ENCODE measurements around the gene IRX6.
A peak's percentile ranks its signal among the peaks of the same experiment; 100 is the strongest.

IRX6 gene

DNA sequence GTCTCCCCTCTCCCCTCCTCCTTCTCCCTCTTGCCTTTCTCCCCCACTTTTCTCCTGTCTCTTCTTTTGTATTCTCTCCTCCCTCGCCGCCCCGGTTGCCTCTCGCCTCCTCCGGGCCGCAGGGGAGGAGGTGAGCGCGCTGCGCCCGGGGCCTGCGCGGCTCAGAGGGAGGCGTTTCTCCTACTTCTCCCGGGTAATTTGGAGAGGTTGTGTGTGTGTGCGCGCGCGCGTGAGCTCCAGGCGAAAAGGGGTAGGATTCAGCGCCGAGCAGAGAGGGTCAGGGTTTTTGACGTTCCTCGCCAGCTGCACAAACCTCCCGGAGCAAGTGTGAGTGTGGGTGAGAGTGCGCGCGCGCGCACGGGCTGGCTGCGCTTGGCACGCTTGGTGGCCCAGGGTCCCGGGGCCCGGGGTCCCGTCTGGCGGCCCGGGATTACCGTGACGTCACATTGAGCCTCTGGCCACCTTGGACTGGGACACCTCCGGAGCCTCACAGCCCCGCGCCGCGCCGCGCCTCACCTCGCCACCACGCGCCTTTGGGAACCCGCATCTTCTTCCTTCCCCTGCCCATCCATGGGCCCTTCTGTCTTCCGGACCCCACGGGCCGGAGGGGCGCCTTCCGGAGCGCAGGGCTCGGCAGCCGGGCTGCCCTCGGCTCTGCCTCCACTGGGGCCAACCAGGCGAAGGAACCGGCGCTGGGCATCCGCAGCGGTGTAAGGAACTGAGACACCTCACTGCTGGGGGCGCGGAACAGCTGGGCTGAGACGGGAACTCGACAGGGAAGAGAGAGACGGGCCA, 479 bp downstream of the IRX6 start:
- DNase-seq, result no peak

DNA sequence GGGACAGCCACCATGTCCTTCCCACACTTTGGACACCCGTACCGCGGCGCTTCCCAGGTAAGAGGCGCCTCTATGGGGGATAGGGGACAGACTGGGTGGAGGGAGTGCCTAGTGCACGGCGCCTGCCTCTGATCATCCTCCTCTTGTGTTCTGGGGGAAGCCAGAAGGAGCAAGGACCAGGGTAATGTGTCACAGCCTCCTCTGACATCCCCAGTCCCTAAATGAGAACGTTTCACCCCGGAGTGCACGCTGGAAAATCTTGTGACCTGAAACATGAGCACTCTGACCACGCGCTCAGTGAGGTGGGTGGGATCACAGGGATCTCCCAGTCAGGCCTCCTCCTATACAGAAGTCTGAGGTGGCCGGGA, 1.1 kb downstream of the IRX6 start:
- no peak for DNase-seq

DNA sequence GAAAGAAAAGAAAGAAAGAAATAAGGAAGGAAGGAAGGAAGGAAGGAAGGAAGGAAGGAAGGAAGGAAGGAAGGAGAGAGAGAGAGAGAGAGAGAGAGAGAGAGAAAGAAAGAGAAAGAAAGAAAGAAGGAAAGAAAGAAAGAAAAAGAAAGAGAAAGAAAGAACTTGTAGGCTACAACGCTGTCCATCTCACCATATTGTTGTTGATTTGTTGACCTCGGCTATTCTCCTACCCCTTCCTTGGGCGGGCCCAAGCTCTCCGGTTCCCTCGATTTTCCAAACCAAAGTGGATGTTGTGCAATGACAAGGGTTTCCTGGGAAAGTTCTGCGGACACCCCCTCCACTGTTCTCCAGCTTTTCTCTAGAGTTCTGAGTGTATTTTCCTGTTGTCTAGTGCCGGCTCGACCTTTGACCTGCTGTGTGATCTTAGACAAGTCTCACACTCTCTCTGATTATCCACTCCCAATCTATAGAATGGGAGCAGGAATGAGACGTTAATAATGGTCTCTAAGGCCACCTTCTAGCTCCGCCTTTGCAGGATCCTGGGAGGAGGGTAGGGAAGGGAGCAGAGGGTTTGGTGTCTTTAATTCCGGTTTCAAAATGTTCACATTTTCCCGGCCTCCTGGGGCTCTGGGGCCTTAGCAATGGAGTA, 1.6 kb downstream of the IRX6 start:
- no peak for DNase-seq

DNA sequence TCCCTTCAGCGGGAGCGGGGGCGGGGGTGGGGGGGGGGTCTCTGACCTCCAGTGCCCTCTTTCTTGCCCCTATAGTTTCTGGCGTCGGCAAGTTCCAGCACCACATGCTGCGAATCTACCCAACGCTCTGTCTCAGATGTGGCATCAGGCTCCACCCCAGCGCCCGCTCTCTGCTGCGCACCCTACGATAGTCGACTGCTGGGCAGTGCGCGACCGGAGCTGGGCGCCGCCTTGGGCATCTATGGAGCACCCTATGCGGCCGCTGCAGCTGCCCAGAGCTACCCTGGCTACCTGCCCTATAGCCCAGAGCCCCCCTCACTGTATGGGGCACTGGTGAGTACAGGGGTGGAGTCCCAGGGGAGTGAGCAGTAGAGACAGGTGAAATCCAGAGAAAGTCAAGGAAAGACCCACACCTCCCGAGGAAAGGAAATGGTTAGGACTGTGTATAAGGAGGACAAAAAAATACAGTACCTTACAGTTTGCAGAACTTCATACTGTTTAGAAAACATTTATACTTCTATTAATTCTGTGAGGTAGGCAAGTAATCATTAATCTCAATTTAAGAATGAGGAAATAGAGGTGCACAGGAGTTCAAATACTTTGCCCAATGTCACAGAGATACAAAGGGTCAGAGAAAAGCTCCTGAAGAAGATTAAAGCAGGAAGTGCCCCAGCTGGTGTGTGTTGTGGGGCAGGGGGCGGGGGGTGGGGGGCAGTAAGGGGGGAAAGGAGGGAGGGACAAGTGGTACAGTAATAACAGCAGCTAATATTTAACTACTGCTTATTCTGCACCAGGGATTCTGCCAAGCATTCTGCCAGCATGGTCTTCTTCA, 2.5 kb downstream of the IRX6 start:
- DNase-seq, result no peak

DNA sequence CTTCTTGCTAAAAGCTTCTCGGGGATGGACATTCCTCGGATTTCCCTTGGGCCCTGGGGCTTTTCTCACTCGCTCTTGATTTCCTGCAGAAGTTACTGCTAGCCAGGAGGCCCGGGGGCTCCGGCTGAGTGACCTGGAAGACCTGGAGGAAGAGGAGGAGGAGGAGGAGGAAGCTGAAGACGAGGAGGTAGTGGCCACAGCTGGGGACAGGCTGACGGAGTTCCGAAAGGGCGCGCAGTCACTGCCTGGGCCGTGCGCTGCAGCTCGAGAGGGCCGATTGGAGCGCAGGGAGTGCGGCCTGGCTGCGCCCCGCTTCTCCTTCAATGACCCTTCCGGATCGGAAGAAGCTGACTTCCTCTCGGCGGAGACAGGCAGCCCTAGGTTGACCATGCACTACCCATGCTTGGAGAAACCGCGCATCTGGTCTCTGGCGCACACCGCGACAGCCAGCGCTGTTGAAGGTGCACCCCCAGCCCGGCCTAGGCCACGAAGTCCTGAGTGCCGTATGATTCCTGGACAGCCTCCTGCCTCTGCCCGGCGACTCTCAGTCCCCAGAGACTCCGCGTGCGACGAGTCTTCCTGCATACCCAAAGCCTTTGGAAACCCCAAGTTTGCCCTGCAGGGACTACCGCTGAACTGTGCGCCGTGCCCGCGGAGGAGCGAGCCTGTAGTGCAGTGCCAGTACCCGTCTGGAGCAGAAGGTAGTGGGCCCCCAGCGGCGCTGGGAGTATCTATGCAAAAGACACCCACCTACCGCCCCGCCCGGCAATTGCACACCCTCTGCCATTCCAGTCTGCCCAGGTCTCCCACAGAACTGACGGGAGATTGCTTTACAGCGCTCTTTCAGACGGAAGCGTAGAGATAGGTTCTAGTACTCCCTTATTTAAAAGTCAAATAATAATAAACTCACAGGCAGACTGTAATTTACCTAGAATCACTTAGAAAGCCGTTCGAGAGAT, 4.9 kb downstream of the IRX6 start:
- no peak for DNase-seq

DNA sequence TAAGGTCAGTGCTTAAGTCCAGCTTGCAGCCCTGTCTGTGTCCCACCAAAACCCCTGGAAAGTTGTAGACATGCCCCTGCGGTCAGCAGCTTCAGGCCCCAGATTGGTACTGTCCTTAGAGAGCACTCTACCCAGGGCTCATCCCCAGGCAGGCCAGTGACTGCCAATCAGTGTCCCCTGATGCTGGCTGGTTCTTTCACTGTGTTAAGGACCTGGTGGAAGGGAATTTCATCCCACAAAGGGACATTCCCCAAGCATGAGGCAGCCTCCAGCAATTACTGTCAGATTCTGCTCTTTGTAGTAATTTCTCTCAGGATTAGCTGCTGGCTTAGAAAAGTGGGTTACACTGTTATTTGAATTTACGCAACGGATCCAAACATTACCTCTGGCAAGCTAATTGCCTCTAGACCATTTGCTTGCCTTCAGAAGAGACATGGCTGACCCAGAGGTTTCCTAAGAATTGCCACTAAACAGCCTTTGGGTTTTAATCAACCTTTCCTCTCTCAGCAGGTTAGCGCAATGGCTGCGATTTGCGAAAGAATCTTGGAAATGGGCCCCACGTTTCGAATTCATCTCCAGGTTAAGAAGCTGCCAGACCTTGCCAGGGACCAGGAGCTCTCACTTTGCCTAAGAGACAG, 5.9 kb downstream of the IRX6 start:
- DNase-seq, result no peak

DNA sequence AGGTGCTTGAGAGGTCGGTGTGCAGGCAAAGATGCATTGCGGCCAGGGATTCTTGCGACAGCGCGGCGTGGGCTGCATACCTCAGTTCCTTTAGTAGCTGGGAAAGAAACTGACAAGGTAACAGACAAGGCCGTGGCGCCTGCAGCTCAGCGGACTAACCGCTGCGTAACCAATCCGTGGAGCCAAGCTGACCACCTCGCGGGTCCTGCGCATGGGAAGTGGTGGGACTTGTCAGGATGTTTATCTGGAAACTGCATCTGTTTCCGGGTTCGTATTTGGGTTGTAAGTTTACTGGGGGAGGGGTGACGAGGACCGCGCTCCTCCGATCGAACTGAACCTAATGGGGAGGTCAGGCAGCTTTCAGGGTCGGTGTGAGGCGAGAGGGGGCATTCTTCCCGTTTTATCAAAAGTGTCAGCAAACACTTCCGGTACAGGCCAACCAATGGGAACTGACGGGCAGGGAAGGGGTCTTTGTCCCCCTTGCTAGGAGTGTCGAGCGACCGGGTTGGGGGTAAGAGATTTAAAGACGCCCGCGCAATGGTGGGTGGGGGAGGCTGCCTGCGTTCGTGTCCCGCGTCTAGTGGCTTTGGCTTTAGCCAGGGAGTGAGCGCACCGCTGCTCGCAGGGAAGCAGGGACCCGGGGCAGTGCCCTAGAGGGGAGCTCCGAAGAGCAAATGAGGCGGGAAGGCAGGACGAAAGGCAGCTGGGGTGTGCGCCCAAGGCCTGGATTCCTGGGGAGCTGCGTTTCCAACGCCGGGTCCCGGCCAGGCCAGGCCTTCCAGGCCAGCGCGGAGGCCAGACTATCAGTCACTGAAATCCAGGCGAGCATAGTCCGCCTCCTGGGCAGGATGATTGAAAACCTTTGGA, 7.0 kb downstream of the IRX6 start:
- DNase-seq, result no peak

DNA sequence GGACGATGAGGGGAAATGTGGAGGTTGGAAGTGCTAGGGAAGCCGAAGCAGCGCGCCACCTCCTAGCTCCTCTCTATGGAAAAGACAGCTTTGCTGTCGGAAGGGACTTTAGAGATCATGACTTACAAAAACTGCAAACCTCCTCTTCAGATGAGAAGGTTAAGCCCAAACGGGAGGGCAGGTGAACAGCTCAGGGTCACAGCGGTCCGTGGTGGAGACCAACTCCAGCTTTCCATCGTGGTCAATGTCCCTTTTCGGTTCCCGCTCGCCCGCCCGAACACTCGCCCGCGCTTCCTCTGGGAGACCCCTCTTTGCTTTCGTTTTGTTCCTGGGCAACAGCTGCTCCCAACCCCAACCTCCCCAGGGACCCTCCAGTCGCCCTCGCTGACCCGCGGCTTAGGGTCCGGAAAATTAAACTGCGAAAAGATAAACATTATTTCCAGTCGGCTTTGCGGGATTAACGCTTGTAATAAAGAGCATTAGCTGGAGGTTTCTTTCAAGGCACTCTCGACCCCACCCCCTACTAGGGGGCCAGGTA, 7.7 kb downstream of the IRX6 start:
- DNase-seq, result no peak

DNA sequence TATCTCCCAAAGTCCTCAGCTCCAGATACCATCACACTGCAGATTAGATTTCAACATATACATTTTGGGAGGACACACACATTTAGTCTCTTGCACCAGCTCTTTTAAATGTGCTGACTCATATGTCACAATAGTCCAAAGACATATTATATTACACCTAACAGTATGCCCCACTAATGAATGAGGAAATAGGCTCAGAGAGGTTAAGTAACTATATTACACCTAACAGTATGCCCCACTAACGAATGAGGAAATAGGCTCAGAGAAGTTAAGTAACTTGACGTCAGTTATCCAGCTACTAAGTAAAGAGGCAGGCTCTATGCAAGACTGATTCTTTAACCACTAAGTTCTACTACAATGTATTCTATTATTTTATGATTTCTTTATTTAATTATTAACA, 9.7 kb downstream of the IRX6 start:
- DNase-seq, result no peak

DNA sequence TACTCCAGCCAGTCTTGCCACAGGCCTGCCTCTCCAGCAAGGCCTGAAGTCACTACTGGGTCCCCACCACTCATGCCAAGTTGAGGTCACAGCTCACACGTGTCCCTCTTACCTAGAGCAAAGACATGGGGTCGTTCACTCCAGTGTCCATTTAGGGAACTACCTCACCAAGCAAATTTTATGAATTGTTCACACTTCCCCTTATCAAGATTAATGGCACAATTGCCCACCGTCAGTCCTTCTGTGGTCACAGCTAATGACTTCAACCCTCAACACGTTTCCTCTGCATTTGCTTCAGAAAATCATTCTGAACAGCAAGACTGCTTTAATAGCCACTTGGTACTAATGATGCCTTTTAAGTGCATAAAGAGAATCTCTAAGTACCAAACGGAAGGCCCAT, 14.6 kb downstream of the IRX6 start:
- DNase-seq, result no peak

DNA sequence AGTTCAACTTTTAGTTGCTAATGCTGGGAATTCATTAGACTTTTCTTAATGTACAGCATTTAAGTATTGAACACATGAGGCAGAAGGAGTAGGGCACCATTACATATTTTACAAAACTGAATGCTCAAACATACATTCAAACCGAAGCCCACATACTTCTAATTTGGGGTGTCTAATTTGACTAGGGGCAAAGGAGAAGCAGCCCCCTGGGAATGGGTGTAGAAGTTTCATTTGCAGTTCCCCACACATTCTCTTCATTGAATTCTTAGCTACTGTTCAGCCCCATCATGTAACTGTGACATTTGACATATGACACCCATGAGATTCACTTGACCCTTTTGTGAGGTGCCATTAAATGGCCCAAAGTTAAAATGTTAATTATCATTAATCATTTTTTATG, 16.4 kb downstream of the IRX6 start:
- DNase-seq, result no peak

DNA sequence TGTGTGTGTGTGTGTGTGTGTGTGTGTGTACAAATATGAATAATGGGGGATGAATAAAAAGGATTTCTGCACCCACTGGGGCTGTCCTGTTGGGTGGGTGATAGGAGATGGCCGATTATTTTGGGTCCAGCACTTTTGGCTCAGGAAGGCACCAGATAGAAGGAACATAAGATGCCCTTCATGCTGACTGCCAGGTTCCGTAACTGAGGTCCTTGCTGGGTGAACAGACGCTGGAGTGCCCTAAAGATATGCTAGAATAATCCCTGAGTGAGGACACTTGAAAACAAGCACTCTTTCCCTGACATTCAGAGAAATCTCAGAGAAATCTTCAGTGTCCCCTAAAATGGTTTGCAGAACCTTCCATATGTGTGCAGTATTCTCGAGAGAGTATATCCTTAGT, 17.7 kb downstream of the IRX6 start:
- DNase-seq, result no peak

DNA sequence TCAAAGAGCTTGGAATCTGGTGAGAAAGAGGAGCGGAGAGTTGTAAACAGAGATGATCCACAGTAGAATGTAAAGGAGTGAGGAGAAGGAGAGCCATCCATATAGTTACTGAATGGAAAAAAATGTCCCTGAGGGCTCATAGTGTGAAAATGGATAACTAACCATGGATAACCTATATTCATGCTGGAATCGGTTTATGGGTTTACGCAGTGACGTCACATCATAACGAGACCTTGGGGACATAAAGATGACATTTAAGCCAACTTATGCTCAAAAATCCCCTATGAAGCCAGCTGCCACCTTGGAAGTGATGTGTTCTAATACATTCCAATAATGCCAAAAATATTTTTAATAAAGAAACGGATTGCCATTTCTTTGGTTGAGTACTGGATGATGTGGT, 22.5 kb downstream of the IRX6 start:
- DNase-seq, result no peak

DNA sequence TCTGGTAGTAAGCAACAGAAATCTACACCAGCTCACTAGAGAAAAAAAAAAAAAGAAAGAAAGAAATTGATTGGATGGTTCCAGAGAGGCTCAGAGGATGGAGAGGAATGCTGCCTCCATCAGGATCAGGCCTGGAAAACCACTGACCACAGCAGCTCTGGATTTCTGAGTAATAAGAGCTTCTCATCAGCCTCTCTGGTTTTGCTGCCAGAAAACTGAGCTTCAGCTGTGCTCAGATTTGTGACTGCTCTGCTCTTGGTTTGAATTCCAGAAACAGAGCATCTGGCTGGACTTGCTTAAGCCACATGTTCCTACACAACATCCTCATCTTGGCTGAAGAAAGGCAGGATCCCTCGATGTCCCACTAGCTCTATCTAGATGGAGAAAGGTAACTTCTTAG, 25.9 kb downstream of the IRX6 start:
- peak; percentile 39 for DNase-seq

DNA sequence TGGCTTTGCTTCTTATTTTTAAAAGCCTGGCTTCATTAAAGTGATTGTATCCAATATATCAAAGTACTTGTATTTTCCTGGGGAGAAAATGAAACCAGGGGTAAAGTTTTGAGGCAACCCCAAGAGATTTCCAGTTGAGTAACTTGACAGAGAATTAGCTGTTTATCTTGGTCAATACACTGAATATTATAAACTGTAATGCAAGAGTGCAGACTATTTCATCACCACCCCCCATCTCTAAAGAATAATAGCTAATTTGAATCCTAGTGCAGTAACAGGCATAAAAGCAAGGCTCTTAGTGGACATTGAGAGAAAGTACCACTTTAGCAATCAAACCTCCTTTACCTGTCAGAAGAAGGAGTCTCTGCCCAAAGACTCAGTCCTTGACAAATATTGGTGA, 27.0 kb downstream of the IRX6 start:
- no peak for DNase-seq

DNA sequence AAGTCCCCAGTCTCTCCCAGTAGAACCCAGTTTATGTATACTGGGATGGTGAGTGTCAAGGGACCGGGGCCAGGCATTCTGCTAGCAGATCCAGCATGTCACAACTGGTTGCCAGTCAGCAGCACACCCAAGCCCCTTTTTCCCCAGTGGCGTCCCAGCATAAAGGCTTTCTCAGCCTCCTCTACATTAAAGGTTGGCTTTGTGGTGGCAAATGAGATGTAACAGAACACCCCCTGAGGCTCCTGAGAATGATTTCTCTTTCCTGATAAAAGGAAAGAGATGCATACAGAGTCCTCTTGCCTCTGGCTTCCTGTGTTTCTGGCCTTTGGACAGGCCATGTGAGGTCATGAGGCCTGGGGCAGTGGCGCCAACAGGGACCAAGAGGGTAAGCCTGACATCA, 27.9 kb downstream of the IRX6 start:
- DNase-seq, result no peak

DNA sequence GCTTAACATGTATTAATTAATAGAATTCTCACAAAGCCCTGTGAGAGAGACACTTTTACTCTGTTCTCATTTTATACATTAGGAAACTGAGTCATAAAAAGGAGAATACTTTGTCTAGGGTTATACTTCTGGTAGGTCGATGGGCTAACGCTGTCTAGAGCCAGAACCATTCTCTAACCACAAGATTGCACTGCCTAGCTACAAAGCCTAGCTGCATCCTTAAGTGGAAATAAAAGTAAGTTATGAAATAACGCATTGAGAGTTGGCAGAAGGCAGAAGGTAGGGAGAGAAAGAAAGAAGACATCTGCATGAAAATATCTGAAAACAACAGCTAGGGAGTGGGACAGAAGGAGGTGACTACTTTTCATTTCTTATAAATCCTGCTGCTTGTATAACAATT, 33.2 kb downstream of the IRX6 start:
- no peak for DNase-seq

DNA sequence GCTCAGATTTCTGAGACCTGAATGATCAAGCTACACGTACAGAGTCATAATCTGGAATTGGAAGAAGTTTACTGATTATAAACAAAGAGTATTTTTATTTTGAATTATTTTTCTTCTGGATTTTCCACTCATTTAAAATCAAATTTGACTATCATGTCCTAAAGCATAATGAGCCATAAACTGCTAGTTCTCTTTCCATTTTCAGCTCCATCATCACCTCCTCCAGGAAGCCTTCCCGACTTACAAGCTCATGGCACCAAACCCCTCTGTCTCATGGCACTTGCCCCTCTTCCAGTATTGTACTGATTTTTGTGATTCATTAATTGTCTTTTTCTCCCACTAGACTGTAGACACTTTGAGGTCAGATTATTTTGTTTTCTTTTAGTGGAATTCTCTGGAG, 35.9 kb downstream of the IRX6 start:
- DNase-seq, result no peak

DNA sequence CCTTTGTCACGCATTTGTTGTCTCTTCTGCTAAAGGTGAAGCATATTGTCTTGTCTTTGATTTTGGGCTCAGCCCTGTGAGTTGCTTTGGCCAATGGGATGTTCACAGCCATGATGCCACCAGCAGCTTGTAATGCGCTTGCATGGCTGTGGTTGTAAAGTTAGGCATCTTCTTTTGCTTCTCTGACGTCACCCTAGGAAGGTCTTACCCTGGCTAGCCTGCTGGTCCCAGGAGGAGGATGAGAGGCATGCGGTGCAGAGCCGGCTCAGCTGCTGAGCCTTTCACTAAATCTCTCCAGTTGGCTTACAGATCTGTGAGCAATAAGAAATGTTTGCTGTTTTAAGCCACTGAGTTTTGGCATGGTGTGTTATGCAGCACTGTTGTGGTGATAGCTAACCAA, 40.8 kb downstream of the IRX6 start:
- DNase-seq, result no peak

DNA sequence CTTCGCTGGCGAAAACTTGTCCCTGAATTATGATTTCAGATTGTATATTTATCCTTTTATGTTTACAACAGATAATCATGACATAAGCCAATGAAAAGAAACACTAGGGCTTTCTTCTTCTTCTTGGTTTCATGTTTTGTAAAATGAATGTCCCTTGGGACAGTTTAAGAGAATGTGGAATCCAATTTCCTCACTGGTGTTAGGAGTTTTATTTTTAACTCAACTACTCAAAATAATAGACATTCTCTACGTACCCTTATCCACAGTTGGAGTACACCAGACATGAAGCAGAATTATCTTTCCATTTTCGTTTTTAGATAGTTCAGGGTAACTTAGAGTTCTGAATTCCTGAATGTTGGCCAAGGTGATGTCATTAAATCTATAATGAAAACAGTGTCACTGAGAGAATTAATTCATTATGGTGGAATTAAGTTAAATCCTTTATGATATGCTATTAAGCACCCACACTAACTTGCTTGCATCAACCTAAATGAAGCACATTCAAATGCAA, 43.4 kb downstream of the IRX6 start:
- peak; percentile 83 for DNase-seq

Measured in fibroblast of skin of scalp (primary cell).